GM10248 (cell line): ENCODE measurements around the gene RAMP1.

ENCODE experiments used
- CTCF ChIA-PET: fragments of 300-600 bp; sonication (Branson Sonifier 250); formaldehyde crosslinking; extraction: SDS; loops from one replicate; lab custom pipeline; 2021; ENCODE audit warnings: antibody characterized with exemption; lab: Yijun Ruan, JAX
- POLR2A ChIA-PET: fragments of 350-650 bp; sonication (Branson Sonifier 250); formaldehyde crosslinking; extraction: SDS; loops from one replicate; lab custom pipeline; 2020; ENCODE audit warnings: antibody characterized with exemption; lab: Yijun Ruan, JAX
- DNase-seq: peaks from one replicate; pipeline ENCODE4 v3.0.0; 2012; ENCODE audit errors: extremely low spot score
- TF ChIP-seq, protein P1 (sequence below): IDR thresholded peaks from 2 replicates; pipeline ENCODE4 v1.5.1; 2012; ENCODE audit warnings: mild to moderate bottlenecking, low read depth; ENCODE audit errors: extremely low read depth, missing control alignments, control extremely low read depth

RAMP1 gene

DNA sequence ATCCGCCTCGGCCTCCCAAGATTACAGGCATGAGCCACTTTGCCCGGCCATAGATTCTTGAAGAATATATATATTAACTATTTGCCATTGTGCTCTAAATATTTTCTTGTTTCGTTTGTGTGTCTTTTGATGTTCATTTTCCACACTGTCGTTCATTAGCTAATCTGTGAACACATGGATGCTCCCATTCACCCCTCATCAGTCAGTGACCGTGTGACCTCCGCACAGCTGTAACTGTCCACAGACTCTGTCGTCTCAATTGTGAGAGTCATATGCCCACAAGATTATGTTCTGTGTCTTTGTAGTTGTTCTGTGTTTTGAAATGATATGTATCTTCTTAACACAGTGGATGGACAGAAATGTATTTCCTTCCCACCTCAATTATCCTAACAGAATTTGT is 29.6 kb downstream of the RAMP1 start:
- TF ChIP-seq, protein P1, sequence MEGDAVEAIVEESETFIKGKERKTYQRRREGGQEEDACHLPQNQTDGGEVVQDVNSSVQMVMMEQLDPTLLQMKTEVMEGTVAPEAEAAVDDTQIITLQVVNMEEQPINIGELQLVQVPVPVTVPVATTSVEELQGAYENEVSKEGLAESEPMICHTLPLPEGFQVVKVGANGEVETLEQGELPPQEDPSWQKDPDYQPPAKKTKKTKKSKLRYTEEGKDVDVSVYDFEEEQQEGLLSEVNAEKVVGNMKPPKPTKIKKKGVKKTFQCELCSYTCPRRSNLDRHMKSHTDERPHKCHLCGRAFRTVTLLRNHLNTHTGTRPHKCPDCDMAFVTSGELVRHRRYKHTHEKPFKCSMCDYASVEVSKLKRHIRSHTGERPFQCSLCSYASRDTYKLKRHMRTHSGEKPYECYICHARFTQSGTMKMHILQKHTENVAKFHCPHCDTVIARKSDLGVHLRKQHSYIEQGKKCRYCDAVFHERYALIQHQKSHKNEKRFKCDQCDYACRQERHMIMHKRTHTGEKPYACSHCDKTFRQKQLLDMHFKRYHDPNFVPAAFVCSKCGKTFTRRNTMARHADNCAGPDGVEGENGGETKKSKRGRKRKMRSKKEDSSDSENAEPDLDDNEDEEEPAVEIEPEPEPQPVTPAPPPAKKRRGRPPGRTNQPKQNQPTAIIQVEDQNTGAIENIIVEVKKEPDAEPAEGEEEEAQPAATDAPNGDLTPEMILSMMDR, result no peak
- CTCF ChIA-PET, result no interaction called here
- POLR2A ChIA-PET, result no interaction called here
- DNase-seq, result no peak

DNA sequence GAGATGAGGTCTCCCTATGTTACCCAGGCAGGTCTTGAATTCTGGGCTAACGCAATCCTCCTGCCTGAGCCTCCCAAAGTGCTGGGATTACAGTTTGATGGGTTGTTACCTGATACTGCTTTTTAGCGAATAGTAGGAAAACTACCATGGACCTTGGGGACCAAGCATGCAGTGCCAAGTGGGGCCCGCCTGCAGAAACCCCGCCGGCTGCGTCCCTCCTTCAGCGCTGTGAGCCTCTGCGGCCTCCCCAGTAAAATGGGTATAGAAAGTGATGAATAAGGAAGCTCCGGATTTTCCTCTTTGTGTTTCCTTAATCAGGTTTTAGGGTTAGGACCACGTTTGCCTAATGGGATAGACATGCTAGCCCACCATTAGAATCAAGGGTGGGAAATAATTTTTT is 30.4 kb downstream of the RAMP1 start:
- no peak for DNase-seq
- ChIA-PET CTCF (no interaction called here), POLR2A (no interaction called here)
- TF ChIP-seq, protein P1, result no peak

DNA sequence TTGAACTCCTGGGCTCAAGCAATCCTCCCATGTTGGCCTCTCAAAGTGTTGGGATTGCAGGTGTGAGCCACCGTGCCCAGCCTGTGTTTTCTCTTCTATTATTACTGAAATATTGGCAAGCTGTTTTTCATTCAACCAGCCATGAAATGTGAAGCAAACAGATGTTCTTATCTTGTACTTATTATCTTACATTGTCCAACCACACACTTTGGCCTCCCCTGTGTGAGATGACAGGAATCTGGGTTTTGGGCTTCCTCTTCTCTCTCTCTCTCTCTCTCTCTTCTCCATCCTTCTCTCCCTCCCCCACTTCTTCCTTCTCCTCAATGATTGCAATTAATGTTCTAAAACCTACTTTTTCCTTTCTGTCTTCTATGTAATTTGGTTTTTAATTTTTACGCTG is 33.1 kb downstream of the RAMP1 start:
- no peak for DNase-seq
- ChIA-PET CTCF (interaction anchor here (1.0 kb wide), 1 partner anchor 23 kb away, joined by 3 read pairs; no protein-coding TSS in a partner anchor), POLR2A (no interaction called here)
- TF ChIP-seq, protein P1, result no peak

DNA sequence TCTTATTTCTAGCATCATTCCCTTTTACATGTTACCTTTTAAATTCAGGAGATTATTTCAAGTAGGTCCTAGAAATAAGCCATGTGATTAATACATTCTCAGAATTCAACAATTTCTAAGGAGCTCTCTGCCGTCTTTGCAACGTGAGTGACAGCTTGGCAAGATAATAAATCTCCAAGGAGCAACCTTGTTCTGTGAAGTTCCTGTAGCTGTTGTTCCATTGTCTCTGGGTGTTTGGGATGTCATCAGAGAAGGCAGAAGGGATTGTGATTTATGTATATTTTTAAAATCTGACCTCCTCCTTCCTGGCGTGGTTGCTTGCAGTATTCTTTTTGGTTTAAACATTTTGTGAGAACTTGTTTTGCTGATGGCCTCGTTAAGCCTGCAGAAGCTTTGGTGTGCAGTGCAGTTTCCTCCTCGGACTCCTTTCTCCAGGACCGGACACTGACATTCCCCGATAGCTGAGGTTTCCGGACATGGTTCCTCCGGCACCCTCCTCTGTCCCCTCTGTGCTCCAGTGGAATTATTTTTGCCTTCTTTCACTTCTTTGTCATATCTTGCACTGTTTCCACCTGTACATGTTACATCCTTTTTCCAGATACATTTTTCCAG is 33.7 kb downstream of the RAMP1 start:
- DNase-seq, result no peak
- ChIA-PET POLR2A (no interaction called here), CTCF (no interaction called here)
- TF ChIP-seq, protein P1, result no peak

DNA sequence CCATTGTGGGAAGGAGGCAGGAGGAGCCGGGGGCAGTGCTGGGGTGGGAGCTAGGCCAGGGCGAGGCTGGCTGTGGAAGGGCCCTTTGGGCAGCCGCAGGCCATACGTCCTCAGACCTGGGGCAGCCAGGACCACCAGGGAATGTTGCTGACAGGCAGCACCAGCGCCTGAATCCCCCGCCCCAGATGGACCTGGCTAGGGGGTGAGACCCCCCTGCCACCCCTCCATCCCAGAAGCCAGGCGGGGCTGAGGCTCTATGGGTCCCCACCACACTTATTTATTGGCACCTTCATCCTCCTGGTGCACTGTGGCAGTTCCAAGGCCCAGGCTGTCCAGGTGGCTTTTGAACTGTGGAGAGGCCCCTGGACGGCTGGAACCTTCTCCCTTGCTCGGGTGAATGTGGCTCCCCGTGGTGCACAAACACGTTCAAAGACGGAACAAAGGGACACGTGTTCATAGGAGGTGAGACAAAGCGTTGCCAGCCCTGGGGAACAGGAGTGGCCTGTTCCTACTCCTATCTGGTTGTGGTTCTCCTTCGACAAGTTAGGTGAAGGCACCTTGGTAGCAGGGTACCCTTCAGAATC is 35.1 kb downstream of the RAMP1 start:
- CTCF ChIA-PET, result no interaction called here
- TF ChIP-seq, protein P1, result no peak
- POLR2A ChIA-PET, result no interaction called here
- no peak for DNase-seq

DNA sequence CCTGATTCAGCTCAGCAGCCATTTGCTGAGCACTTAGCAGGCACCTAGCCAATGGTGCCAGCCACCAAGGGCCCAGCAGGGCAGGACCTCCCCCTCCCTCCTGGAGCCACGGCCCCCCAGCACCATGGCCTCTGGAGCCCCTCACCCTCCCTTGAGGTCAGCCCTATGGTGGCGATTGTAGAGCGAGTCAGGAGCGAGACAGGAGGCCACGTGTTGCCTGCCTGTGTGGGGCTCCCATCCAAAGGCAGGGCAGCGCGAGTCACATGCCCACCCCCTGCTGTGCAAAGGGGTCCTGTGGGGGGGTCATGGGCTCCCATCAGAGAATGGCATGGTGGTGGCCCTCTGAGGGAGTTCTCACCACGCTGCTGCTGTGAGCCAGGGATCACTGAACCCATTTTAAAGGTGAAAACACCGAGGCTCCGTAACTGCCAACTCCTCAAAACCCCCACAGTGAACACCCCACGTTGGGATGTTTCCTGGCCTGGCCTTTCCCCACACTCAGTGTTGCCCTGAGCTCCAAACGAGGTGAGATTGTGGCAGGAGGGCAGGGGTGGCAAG is 35.6 kb downstream of the RAMP1 start:
- no peak for DNase-seq
- TF ChIP-seq, protein P1, result no peak
- ChIA-PET POLR2A (no interaction called here), CTCF (no interaction called here)
